GM12801 (cell line): ENCODE results near the gene BCL11A.

Source experiments
- CTCF ChIP-seq: IDR thresholded peaks from one replicate; pipeline ENCODE4 v1.5.1; 2011; ENCODE audit warnings: control low read depth; ENCODE audit not compliant: insufficient read length; ENCODE audit errors: extremely low read depth

Gene BCL11A

GRCh38 chr2:60589104-60589503 is 35.6 kb upstream of the BCL11A start:
- no peak for TF ChIP-seq CTCF

- no peak for TF ChIP-seq CTCF
Measured at GRCh38 chr2:60586081-60586480, 32.6 kb upstream of the BCL11A start.

GRCh38 chr2:60585276-60585675 is 31.8 kb upstream of the BCL11A start:
- TF ChIP-seq CTCF = no peak

- TF ChIP-seq CTCF = no peak
Measured at GRCh38 chr2:60583604-60584003, 30.1 kb upstream of the BCL11A start.

- no peak for TF ChIP-seq CTCF
Measured at GRCh38 chr2:60581433-60582282, 28.2 kb upstream of the BCL11A start.

- TF ChIP-seq CTCF = no peak
Measured at GRCh38 chr2:60577682-60578283, 24.3 kb upstream of the BCL11A start.

- no peak for TF ChIP-seq CTCF
Measured at GRCh38 chr2:60573251-60573650, 19.8 kb upstream of the BCL11A start.
